T-helper 17 cell (primary cell): ENCODE data around the gene TEX35. TPM values are rescaled to one million over a fixed set of nuclear protein-coding genes. Genes with fewer than 3 reads are reported as not detected.
"Not testable (repeated sequence)": the region's sequence is repeated elsewhere in the genome, so short reads cannot be mapped to it uniquely, and the experiment has no call there.

Experiments
- ATAC-seq: fragments of 150-1000 bp; cut with Tn5 transposase; 2 replicates; pipeline ENCODE4 v1.10.0; 2021; ENCODE audit warnings: mild to moderate bottlenecking, moderate library complexity
- DNase-seq, 3 donors: peaks; one replicate each; pipeline versions ENCODE4 v3.0.0 to v3.0.0-alpha.2; 2020 to 2021
- H3K9me3 ChIP-seq: one replicate; pipeline ENCODE4 v1.7.0; 2013; ENCODE audit warnings: low read length, mild to moderate bottlenecking; ENCODE audit not compliant: control insufficient read depth, poor library complexity, severe bottlenecking
- H3K27ac Mint-ChIP-seq: one replicate; pipeline ENCODE4 v1.8.0; 2022; ENCODE audit warnings: mild to moderate bottlenecking, moderate library complexity, mixed read lengths
- H3K27me3 Mint-ChIP-seq: one replicate; pipeline ENCODE4 v1.8.0; 2022; ENCODE audit warnings: mixed read lengths
- H3K36me3 Mint-ChIP-seq: one replicate; pipeline ENCODE4 v1.8.0; 2022; ENCODE audit warnings: low read depth, mixed read lengths
- H3K4me1 Mint-ChIP-seq: one replicate; pipeline ENCODE4 v1.8.0; 2022; ENCODE audit warnings: mild to moderate bottlenecking, mixed read lengths
- H3K4me3 Mint-ChIP-seq: one replicate; pipeline ENCODE4 v1.8.0; 2022; ENCODE audit warnings: mild to moderate bottlenecking, moderate library complexity, mixed read lengths
- total RNA-seq, 4 donors: library from RNA in 2 of 4; stranded (reverse) in 2 of 4; gene quantifications; one replicate each; pipeline ENCODE4 v1.2.3 and lab custom pipeline; 2022 to 2026

TEX35 gene
- total RNA-seq, 2 donors from 2014 or later: not detected

DNA sequence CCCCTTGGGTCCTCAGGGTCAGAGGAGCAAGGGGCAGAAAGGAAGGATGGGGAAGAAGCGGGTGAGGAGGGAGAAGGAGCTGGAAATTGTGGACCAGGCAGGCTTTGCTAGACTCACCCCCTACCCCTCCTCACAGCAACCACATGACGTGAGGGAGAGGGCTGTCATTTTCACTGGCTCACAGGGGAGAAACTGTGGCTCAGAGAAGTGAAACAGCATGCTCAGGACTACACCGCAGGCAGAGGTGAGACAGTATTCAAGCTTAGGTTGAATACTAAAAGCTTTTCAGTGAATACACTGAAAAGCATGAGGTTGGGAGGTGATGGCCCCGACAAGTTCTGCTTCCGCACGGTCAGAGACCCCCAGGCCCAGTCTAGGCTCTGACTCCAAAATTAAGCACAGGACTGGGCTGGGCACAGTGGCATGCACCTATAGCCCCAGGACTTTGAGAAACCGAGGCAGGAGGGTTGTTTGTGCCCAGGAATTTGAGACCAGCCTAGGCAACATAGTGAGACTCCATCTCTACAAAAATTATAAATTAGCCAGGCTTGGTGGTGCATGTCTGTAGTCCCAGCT lies 14.9 kb upstream of the TEX35 start:
- no peaks in the 10 kb centered on the region for H3K9me3 ChIP-seq
- ATAC-seq (no peak), DNase-seq (no peak)
- Mint-ChIP-seq H3K27me3 (peaks cover 26% of the 10 kb centered on the region), H3K4me1 (peaks cover 6% of the 10 kb centered on the region), H3K4me3 (no peak overlapping the region), H3K27ac (no peak overlapping the region), H3K36me3 (no peaks in the 10 kb centered on the region)

DNA sequence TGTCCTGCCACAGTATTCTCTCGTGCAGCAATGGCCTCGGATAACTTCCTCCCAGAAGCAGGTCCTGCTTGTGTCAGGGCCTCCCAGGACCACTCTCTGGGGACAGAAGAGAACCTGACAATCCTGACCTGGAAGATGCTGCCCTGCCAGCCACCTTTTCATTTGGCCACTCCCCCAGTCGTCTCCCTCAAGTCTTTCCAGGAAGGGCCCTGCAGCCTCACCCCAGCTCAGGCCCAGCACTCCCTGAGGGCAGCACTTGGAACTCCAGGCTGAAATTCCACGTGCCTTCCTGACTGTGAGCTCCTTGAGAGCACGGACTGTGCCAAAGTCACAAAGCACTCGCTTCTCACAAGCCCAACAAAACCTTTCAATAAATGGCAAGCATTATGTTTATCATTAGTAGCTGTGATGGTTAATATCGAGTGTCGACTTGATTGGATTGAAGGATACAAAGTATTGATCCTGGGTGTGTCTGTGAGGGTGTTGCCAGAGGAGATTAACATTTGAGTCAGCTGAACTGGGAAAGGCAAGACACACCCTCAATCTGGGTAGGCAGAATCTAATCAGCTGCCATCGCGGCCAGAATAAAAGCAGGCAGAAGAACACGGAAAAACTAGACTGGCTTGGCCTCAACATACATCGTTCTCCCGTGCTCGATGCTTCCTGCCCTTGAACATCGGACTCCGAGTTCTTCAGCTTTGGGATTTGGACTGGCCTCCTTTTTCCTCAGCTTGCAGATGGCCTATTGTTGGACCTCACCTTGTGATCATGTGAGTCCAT lies 13.8 kb upstream of the TEX35 start:
- Mint-ChIP-seq H3K27me3 (peaks cover 37% of the 10 kb centered on the region), H3K36me3 (peaks cover 3% of the 10 kb centered on the region)
- ATAC-seq: no peak

DNA sequence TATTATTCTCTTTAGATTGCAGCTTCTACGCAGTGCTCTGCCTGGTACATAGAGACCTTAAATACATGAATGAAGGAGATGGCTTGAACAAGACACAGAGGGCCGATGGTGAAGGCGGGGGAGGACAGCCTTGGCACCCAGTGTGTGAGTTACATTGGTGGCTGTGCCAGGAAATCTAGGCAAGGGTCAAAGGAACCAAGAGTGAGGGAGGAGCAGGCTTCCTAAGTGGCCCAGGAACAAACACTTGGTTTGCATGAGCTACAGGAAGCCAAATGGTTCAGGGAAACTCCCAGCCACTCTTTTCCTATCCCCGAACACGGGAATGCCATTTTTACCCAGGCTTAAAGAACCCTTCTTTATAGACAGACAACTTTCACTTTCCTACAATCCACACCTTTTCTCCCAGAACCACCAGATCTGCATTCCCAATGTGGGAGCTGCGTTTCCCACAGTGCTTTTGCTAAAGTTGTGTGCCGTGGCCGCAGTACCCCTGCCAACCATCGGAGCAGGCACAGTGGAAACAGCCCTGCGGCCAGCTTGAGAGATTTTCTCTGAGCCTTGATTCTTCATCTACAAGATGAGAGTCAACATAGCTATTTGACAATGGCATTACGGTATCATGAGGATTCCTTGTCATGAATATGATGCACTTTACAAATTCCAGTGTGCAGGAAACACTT lies 12.7 kb upstream of the TEX35 start:
- ATAC-seq (no peak), DNase-seq (no peak)
- no peak overlapping the region for H3K4me3 Mint-ChIP-seq
- H3K9me3 ChIP-seq: no peaks in the 10 kb centered on the region
- H3K27ac Mint-ChIP-seq: no peak overlapping the region
- H3K4me1 Mint-ChIP-seq: peaks cover 2% of the 10 kb centered on the region
- H3K36me3 Mint-ChIP-seq: peaks cover 5% of the 10 kb centered on the region
- peaks cover 32% of the 10 kb centered on the region for H3K27me3 Mint-ChIP-seq

More for the DNA sequence above, 13.8 kb upstream of the TEX35 start:
- H3K27ac Mint-ChIP-seq: no peak overlapping the region
- peaks cover 6% of the 10 kb centered on the region for H3K4me1 Mint-ChIP-seq
- no peak for DNase-seq
- H3K4me3 Mint-ChIP-seq: no peak overlapping the region
- no peaks in the 10 kb centered on the region for H3K9me3 ChIP-seq

DNA sequence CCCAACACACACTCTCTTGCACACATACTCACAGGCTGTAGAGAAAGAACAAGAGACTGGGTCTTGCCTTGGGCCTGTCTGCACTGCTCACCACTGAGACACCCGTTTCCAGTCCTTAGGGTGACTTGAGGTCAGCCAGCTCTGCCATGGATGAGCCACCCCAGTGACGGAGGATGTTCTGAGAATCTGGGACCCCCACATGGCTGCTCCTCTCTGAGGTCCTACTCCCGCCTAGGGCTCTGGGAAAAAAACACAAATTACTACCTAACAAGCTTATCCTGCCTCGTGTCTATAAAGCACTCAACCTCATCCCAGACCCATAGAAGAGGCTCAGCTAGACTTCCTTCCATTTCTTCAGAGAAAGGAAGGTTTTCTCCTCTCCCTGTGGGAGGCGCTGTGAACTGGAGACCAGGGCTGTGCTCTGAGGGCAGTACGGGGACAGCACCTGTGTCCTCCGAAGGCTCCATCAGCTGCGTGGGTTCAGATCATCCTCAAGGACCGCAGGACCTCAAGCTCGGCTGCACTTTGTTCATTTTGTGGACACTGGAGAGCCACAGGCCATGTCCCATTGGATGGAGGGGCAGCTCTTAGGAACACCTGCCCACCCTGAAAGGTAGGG lies 11.9 kb upstream of the TEX35 start:
- Mint-ChIP-seq H3K4me1 (peaks cover 2% of the 10 kb centered on the region), H3K36me3 (peaks cover 5% of the 10 kb centered on the region), H3K4me3 (no peak overlapping the region), H3K27me3 (peaks cover 33% of the 10 kb centered on the region), H3K27ac (no peak overlapping the region)
- no peaks in the 10 kb centered on the region for H3K9me3 ChIP-seq
- no peak for DNase-seq
- ATAC-seq: no peak

DNA sequence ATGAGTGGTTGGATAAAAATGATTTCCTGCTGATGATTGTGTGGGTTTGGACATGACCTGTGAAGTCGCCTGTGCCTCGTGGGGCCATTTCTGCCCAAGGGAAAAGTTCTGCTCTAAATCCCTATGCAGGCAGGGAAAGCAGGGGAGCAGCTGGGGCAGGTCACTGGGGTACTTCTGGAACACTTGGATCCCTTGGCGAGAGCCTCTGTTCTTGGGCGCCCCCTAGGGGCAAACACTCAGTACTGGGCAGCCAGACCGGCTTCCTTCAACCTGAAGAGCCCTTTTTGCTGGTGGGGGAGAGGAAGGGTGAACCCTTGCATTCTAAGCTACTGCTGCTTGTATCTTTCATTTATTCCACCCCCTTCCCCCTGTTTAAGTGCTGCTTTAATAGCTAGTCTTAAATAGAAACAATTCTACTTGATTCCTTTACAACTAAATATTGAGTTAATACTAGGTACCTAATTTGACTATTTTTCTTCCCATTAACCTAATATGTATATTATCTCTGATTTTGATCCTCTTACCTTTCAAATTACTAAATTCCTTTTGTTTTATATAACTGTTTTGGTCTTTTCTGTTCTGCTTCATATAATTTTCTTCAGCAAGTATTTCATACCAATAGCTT lies 11.1 kb upstream of the TEX35 start:
- Mint-ChIP-seq H3K27me3 (peaks cover 36% of the 10 kb centered on the region), H3K36me3 (peaks cover 5% of the 10 kb centered on the region), H3K4me3 (no peak overlapping the region), H3K27ac (no peak overlapping the region), H3K4me1 (peaks cover 2% of the 10 kb centered on the region)
- H3K9me3 ChIP-seq: no peaks in the 10 kb centered on the region
- DNase-seq (peak in 1 of 3 donors; percentile 21), ATAC-seq (peak; percentile 55)

DNA sequence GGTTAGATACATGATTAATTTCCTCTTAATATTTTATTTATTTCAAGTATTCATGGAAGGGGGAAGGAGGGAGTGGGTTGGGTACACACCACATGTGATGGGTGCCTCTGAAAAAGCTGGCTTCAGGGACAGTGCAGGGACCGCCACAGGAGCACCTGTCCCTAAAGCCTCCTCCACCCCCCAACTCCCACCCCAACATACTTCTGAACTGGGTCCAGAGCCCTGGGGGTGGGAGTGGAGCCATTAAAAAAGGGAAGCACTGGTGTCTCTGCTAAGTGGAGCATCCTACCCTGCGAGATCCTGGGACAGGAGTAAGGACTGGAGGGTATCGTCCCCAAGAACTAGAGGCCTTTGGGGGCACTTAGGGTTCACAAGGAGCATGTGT lies 10.6 kb upstream of the TEX35 start:
- peaks cover 2% of the 10 kb centered on the region for H3K4me1 Mint-ChIP-seq
- H3K36me3 Mint-ChIP-seq: peaks cover 5% of the 10 kb centered on the region
- H3K9me3 ChIP-seq: no peaks in the 10 kb centered on the region
- peaks cover 36% of the 10 kb centered on the region for H3K27me3 Mint-ChIP-seq
- ATAC-seq (no peak), DNase-seq (no peak)
- no peak overlapping the region for H3K27ac Mint-ChIP-seq
- H3K4me3 Mint-ChIP-seq: no peak overlapping the region

DNA sequence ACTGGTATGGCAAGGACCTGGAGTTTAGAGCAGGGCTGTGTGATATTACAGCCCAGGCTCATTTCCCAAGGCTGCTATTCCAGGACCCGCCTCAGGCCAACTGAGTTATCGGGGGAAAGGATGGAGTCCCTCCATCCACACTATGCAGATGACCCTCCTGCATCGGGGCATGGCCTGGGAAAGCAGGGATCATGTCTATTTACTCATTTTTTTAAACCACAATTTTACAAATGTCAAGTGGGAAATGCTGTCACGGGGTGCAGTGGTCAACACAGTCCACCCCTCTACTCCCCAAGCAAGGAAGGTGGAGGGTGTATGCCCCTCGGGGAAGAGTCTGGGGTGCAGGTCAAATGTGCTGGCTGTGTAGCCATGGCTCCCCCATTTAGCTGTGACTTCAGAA lies 10.1 kb upstream of the TEX35 start:
- Mint-ChIP-seq H3K4me1 (peaks cover 2% of the 10 kb centered on the region), H3K27me3 (peaks cover 36% of the 10 kb centered on the region), H3K4me3 (no peak overlapping the region), H3K36me3 (peaks cover 5% of the 10 kb centered on the region), H3K27ac (no peak overlapping the region)
- DNase-seq (no peak), ATAC-seq (no peak)
- no peaks in the 10 kb centered on the region for H3K9me3 ChIP-seq

DNA sequence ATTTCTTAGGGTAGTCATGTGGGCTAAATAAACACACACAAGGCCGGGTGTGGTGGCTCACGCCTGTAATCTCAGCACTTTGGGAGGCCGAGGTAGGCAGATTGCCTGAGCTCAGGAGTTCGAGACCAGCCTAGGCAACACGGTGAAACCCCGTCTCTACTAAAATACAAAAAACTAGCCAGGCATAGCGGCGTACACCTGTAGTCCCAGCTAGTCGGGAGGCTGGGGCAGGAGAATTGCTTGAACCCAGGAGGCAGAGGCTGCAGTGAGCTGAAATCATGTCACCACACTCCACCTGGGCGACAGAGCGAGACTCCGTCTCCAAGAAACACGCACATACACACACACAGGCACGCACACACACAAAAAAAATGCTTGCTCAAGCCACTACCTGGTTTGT lies 9.6 kb upstream of the TEX35 start:
- not testable (repeated sequence) for H3K36me3 Mint-ChIP-seq, H3K9me3 ChIP-seq, H3K4me1 Mint-ChIP-seq, ATAC-seq, DNase-seq, H3K4me3 Mint-ChIP-seq, H3K27ac Mint-ChIP-seq
- peaks cover 36% of the 10 kb centered on the region for H3K27me3 Mint-ChIP-seq

DNA sequence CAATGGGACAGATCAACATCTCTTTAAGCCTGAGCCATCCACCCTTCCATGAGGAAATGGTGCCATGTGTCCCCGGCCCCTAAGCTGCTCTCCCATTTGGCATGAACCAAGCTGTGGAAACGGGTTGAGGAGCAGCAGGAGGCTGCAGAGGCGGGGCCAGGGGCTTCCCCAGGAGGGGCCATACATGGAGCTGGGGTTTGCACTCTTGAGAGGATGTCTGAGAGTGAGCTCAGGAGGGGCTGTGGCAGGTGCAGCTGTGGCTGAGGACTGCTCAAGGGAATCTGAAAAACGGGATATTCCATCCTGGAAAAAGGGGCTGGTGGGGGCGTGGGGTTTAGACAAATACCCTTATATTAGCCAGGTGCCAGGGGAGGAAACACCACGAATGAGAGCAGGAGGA lies 9.1 kb upstream of the TEX35 start:
- H3K27ac Mint-ChIP-seq: no peak overlapping the region
- ATAC-seq: no peak

DNA sequence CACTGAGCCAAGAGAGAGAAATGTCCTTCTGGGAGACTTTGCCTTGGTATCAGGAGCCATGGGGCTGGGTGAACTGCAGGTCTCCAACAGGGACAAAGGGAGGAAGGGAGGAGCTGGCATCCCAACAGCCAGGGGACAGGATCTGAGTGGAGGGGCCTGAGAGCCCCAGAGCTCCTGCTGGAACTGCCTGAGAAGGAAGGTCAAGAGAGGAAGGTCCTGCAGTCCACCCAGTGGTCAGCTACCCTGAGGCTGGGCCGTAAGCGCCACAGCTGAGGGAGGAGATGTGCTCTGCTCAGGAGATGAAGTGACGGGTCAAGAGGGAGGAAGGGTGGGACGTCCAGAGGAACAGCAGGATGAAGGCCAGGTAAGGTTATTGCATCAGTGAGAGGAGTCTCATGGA lies 8.6 kb upstream of the TEX35 start:
- peaks cover 5% of the 10 kb centered on the region for H3K36me3 Mint-ChIP-seq
- H3K27ac Mint-ChIP-seq: no peak overlapping the region
- peaks cover 2% of the 10 kb centered on the region for H3K4me1 Mint-ChIP-seq
- ATAC-seq (no peak), DNase-seq (no peak)
- peaks cover 36% of the 10 kb centered on the region for H3K27me3 Mint-ChIP-seq
- no peak overlapping the region for H3K4me3 Mint-ChIP-seq
- no peaks in the 10 kb centered on the region for H3K9me3 ChIP-seq

More for the DNA sequence above, 9.1 kb upstream of the TEX35 start:
- DNase-seq: no peak
- no peak overlapping the region for H3K4me3 Mint-ChIP-seq
- peaks cover 5% of the 10 kb centered on the region for H3K36me3 Mint-ChIP-seq
- peaks cover 36% of the 10 kb centered on the region for H3K27me3 Mint-ChIP-seq
- no peaks in the 10 kb centered on the region for H3K9me3 ChIP-seq
- H3K4me1 Mint-ChIP-seq: peaks cover 2% of the 10 kb centered on the region

DNA sequence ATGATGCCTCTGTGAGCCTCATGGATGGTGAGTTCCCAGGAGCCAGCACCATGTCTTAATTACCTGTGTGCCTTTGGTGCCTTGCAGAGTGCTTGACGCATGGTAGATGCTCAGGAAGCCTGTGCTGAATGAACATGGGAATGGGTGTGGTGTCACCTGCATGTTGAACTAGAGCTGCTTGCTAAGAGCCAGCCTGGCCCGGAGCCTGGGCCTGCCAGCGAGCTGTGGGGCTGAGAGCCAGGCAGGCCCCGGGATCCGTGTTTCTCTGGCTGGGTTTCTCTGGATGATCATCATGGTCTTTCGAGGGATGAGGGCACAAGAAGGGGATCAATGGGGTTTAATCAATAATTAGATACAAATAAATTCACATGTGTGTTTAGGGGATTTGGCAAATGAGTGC lies 6.7 kb upstream of the TEX35 start:
- Mint-ChIP-seq H3K36me3 (peaks cover 5% of the 10 kb centered on the region), H3K27ac (no peak overlapping the region), H3K4me1 (no peaks in the 10 kb centered on the region), H3K4me3 (no peak overlapping the region), H3K27me3 (peaks cover 35% of the 10 kb centered on the region)
- ATAC-seq (no peak), DNase-seq (no peak)
- H3K9me3 ChIP-seq: no peaks in the 10 kb centered on the region

DNA sequence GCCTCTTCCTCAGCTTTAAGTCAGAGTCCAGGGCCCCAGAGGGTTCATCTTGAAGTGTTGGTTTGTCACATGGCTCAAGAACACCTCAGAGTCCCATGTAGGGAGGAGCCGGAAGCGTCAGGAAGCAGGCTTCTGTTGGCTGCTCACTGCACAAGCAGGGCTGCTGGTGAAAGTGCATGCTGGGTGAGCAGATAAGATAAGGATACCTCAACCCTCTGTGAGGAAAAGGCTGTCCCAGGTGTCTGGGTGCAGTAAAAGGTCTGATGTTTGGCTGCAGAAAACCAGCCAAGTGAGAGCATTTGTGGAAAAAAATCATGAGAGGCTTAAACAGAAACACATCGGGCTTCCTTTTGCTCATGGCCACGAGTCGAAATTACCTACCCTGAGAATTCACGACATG lies 6.2 kb upstream of the TEX35 start:
- Mint-ChIP-seq H3K36me3 (peaks cover 5% of the 10 kb centered on the region), H3K4me3 (no peak overlapping the region), H3K27me3 (peaks cover 30% of the 10 kb centered on the region), H3K4me1 (no peaks in the 10 kb centered on the region), H3K27ac (no peak overlapping the region)
- DNase-seq (no peak), ATAC-seq (no peak)
- no peaks in the 10 kb centered on the region for H3K9me3 ChIP-seq

DNA sequence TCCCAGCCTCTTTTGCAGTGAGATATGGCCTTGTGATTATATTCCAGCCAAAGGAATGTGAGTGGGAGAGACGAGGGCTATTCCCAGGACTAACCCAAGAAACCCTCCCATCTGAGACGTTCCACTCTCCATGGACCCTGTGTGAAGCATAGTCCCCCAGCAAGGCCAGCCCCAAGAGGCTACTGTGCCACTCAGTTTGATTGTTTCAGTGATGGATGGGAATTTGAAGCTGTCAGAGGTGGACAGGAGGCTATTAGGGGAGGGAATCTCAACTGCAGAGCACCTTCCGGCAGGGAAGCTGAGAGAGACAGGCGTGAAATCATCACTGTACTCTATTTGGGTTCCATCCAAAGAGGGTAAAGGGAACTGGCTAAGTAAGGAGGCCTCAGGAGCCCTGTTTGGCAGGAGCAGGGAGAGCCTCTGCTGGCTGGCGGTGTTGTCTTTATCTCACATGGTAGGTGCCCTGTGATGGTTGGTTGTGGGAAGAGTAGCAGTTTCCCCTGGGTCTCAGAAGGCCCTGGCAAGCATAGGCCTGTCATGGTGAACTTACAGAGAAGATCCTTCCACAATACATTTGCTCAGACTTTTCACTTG lies 3.4 kb upstream of the TEX35 start:
- no peak overlapping the region for H3K4me3 Mint-ChIP-seq
- DNase-seq (no peak), ATAC-seq (no peak)
- H3K9me3 ChIP-seq: no peaks in the 10 kb centered on the region
- no peaks in the 10 kb centered on the region for H3K36me3 Mint-ChIP-seq
- peak overlapping the region; percentile 51 for H3K27ac Mint-ChIP-seq
- no peaks in the 10 kb centered on the region for H3K4me1 Mint-ChIP-seq
- H3K27me3 Mint-ChIP-seq: peaks cover 17% of the 10 kb centered on the region
